Right renal pelvis (tissue), 4 donors: Measurements from ENCODE around the gene TMEM63B. TPM values are rescaled to one million over a fixed set of nuclear protein-coding genes. Genes with fewer than 3 reads are reported as not detected.
"Not testable (repeated sequence)": the region's sequence is repeated elsewhere in the genome, so short reads cannot be mapped to it uniquely, and the experiment has no call there.

Experiments used
- DNase-seq, 4 donors: peaks; one replicate each; pipeline ENCODE4 v3.0.0-alpha.2; 2013; ENCODE audit warnings: low read depth in 4 of 4, low spot score in 3 of 4, missing footprints in 1 of 4
- polyA plus RNA-seq, 4 donors: library from polyadenylated mRNA; unstranded; fragments of 120-200 nt; gene quantifications; one replicate each; pipeline ENCODE4 v1.2.1, GENCODE V29; 2013; ENCODE audit not compliant: insufficient read length in 4 of 4

The TMEM63B gene
- polyA plus RNA-seq, 4 donors, result 29.9 to 35.4 (median 33.4) TPM

GRCh38 chr6:44185953-44186634 lies 58.7 kb downstream of the TMEM63B start:
- no peak for DNase-seq

- DNase-seq, result no peak
Observed at GRCh38 chr6:44186635-44187025, 59.3 kb downstream of the TMEM63B start.

- DNase-seq, result no peak
Observed at GRCh38 chr6:44188819-44189218, 61.5 kb downstream of the TMEM63B start.

- DNase-seq, result no peak
Observed at GRCh38 chr6:44189257-44189656, 61.9 kb downstream of the TMEM63B start.

GRCh38 chr6:44190715-44191114 lies 63.4 kb downstream of the TMEM63B start:
- no peak for DNase-seq

GRCh38 chr6:44192428-44193041 lies 65.2 kb downstream of the TMEM63B start:
- no peak for DNase-seq

- DNase-seq, result no peak
Observed at GRCh38 chr6:44193307-44193910, 66.1 kb downstream of the TMEM63B start.

- no peak for DNase-seq
Observed at GRCh38 chr6:44194326-44194725, 67.0 kb downstream of the TMEM63B start.

GRCh38 chr6:44196351-44196750 lies 69.0 kb downstream of the TMEM63B start:
- DNase-seq, result not testable (repeated sequence)

- no peak for DNase-seq
Observed at GRCh38 chr6:44198684-44199083, 71.3 kb downstream of the TMEM63B start.

GRCh38 chr6:44199883-44200282 lies 72.5 kb downstream of the TMEM63B start:
- no peak for DNase-seq

- DNase-seq, result no peak
Observed at GRCh38 chr6:44201200-44201599, 73.8 kb downstream of the TMEM63B start.

- DNase-seq, result no peak
Observed at GRCh38 chr6:44201638-44202303, 74.4 kb downstream of the TMEM63B start.

GRCh38 chr6:44202332-44202971 lies 75.1 kb downstream of the TMEM63B start:
- no peak for DNase-seq

- no peak for DNase-seq
Observed at GRCh38 chr6:44202972-44203750, 75.8 kb downstream of the TMEM63B start.

GRCh38 chr6:44203955-44204354 lies 76.6 kb downstream of the TMEM63B start:
- DNase-seq, result no peak
